HG03439 (cell line): ENCODE results near the gene FGD4.

ENCODE experiments used
- ATAC-seq: cut with Tn5 transposase; IDR thresholded peaks from one replicate; pipeline ENCODE4 v1.9.1; 2021; ENCODE audit warnings: mild to moderate bottlenecking, moderate library complexity; ENCODE audit not compliant: unreplicated experiment

The FGD4 gene

DNA sequence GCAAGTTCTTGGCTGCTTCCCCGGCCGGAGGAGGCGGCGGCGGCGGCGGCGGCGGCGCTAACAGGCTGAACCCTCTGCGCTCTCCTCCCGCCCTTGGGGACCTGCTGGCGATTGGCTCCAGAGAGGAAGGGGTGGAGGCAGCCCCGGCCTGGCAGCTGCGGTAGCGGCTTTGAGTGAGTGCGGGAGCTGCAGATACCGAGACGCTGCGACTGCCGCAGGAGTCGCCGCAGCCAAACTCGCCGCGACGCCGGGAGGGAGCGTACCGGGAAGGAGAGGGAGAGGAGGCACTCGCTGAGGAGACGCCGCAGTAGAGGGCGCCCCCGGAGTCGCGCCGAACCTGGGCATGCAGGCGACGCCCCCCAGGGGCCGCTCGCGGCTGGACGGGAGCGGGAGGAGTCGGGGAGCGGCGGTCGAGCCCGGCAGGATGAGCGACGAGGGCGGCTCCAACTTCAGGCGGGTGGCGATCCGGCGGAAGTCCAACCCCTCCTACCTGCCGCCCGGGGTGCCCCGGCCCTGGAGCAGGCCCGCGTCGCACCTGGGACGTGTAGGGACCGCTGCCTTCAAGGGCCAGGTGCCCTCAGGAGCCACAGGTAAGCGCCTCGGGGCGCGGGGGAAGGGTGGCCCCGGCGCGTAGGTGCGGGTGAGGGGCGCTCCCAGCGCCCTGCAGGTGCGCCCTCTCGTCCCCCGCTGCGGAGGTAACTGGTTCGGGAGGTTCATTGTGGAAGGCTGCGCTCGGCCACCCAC lies at the start of gene FGD4:
Gene FGD4, plus strand, starts transcription at position 189 of the 744 bp plus-strand sequence.
- ATAC-seq = peak; percentile 83

- ATAC-seq = no peak
Observed at GRCh38 chr12:32353540-32353939, 45.8 kb upstream of the FGD4 start.

GRCh38 chr12:32357601-32358249 lies 41.6 kb upstream of the FGD4 start:
- no peak for ATAC-seq

GRCh38 chr12:32360956-32361355 lies 38.4 kb upstream of the FGD4 start:
- no peak for ATAC-seq

GRCh38 chr12:32362892-32363291 lies 36.5 kb upstream of the FGD4 start:
- no peak for ATAC-seq

DNA sequence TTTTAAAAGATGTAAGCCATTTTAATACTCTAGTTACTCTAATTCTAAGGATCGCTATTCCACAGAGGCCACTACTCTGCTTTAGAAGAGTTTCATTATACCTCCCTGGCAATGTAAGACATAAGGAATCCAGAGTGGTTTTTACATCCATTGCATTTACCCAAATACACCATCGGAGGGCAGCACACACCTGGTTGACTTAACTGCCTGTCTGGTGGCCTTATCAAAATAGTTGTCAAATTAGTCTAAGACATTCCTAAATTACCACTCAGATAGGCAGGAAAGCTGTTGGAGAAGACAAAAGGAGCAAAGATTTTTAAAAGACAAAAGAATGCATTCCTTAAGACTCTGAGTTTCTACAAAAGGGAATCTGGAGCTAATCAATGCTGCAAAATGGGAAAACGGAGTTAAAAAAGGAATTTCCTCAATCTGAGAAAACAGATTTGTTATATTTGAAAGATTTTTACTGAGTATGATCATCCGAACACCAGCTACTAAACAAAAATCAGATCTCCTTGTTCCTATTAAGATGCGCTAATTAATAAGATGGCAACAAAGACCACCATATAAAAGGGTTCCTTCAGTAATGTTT lies 33.8 kb upstream of the FGD4 start:
- no peak for ATAC-seq

- no peak for ATAC-seq
Observed at GRCh38 chr12:32366714-32367113, 32.6 kb upstream of the FGD4 start.

DNA sequence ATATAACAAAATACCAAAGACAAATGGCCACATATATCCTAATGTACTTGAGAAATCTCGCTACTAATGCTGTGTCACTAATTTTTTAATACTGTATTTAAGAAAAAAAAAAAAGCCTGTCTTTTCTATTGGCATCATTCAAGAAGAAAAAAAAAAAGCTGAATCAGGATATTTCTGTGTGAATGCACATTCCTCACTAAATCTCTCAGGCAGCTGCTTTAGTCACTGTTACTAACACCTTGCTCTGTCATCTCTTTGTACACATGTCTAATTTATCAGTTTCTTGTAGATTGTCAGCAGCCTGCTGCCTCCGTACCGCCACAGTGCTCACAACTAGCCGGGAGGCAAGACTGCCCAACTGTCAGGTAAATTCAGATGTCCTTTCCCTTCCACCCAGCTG lies 32.0 kb upstream of the FGD4 start:
- ATAC-seq = no peak

- ATAC-seq = no peak
Observed at GRCh38 chr12:32369202-32369601, 30.2 kb upstream of the FGD4 start.

DNA sequence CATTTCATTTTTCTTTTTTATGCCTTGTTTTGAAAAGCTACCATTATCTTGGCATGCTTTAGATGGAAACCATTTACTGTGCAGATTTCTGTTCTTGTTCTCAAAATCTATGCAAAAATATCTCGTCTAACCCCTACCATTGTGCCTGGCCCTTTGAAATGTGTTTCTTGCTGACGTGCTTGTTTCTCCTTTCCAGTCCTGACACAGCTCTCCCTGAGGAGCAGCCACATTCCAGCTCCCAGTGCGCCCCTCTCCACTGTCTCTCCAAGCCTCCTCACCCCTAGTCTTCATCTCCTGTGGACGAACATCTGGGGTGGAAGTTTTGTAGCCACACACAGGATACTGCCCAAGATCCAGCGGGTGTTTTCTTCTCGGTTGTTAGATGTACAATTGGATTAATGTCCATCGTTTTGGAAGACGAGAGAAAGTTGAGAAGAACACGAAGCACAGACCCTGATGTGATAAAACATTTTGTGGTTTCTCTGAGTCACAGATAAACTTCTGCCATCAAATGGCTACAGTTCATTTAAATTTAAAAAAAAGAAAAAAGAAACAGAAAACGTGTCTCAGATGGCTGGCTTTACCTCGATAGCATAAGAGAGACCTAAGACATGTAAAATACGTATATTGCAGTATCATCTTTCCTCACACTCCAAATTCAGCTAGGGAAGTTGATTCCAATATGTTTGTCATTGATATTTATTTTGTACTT lies 21.9 kb upstream of the FGD4 start:
- no peak for ATAC-seq

- no peak for ATAC-seq
Observed at GRCh38 chr12:32379213-32379612, 20.1 kb upstream of the FGD4 start.

DNA sequence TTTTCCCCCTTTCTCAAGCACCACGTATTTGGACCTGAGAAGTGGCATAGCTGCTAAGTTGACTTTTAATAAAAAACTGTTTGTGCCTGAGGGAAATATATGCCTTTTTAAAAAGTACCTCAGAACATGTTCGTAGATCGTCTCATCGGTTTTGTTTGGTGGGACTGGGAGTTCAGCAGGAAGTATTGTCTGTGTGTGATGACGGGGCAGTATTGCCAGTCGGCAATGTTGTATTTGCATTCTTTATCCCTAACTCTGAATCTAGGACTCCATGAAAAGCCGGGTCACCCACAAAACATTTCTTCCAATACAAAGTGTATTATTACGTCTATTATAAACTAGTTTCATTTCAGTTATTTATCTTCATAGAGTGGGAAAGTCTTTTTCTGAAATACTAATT lies 19.7 kb upstream of the FGD4 start:
- no peak for ATAC-seq

- no peak for ATAC-seq
Observed at GRCh38 chr12:32382226-32382625, 17.1 kb upstream of the FGD4 start.

DNA sequence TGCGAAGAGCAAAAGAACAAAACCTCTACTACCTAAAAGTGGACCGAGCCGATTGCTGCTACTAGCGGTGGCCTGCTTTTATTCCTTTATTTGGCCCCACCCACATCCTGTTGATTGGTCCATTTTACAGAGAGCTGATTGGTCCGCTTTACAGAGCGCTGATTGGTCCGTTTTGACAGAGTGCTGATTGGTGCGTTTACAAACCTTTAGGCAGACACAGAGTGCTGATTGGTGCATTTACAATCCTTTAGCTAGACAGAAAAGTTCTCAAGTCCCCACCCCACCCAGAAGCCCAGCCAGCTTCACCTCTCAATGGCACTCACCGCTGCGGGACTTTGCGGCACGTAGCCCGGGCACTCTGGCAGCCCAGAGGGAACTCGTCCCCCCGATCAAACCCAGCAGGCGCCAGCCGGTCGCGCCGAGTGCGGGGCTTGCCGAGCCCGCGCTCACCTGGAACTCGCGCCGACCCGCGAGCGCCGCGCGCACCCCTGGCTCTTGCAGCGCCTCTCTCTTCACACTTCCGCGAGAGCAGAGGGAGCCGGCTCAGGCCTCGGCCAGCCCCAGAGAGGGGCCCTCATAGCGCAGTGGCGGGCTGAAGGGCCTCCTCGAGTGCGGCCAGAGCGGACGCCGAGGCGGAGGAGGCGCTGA lies 8.7 kb upstream of the FGD4 start:
- no peak for ATAC-seq

GRCh38 chr12:32395026-32395425 lies 4.3 kb upstream of the FGD4 start:
- no peak for ATAC-seq

- no peak for ATAC-seq
Observed at GRCh38 chr12:32397696-32398095, 1.7 kb upstream of the FGD4 start.

GRCh38 chr12:32398181-32398580 lies 1.2 kb upstream of the FGD4 start:
- no peak for ATAC-seq

GRCh38 chr12:32398816-32399369 lies 465 bp upstream of the FGD4 start:
- ATAC-seq = peak; percentile 14

- no peak for ATAC-seq
Observed at GRCh38 chr12:32400114-32400672, 835 bp downstream of the FGD4 start.

DNA sequence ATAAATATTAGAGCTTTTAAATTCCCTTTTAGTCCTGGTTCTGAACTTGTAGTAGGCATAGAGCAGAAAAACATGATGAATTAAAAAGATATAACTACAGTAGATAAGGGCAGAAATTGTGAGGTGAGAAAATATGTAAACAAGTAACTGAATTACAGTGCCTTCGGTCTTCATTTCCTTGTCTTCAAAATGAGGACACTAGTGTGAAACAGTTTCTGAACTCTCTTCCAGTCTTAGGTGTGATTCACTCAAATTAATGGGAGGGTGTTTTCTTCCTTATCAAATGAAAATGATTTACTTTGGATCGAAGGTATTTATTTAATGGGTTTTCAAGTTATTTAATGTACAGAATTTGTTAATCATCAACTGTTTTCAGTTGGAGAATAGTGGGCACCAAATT lies 1.5 kb downstream of the FGD4 start:
- ATAC-seq = no peak

DNA sequence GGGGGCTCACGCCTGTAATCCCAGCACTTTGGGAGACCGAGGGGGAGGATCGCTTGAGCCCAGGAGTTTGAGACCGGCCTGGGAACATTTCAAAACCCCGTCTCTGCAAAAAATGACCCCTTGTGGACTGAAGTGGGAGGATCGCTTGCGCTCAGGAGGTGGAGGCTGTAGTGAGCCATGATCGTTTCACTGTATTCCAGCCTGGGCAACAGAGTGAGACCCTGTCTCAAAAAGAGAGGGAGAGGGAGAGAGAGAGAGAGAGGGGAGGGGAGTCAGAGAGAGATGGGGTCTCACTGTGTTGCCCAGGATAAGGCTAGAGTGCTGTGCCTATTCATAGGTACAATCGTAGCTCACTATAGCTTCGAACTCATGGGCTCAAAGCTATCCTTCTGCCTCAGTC lies 2.8 kb downstream of the FGD4 start:
- no peak for ATAC-seq
